ENCODE data around the gene COL4A2.

GRCh38 chr13:110506396-110506795, 199.3 kb downstream of the COL4A2 start:
- TF ChIP-seq KDM1A (IDR thresholded peaks at IDR 0.05; ENCODE audit: low read depth) (no peak), CBX2 (IDR thresholded peaks at IDR 0.05; ENCODE audit: borderline replicate concordance, low read depth) (no peak), POLR2A (IDR thresholded peaks at IDR 0.05; ENCODE audit: low read length) (no peak), NFE2L2 (conservative IDR thresholded peaks at IDR 0.05; ENCODE audit: low read length) (no peak), CTCF (IDR thresholded peaks at IDR 0.05) (no peak), EP300 (IDR thresholded peaks at IDR 0.05) (no peak), MAFK (IDR thresholded peaks at IDR 0.05; ENCODE audit: partially characterized antibody) (no peak), BCL3 (IDR thresholded peaks at IDR 0.05) (no peak), KDM5A (IDR thresholded peaks at IDR 0.05) (no peak), MYC (IDR thresholded peaks at IDR 0.05; ENCODE audit: borderline replicate concordance, low read length) (no peak), CBX8 (IDR thresholded peaks at IDR 0.05) (no peak), RAD21 (conservative IDR thresholded peaks at IDR 0.05 in 1 of 2, IDR thresholded peaks at IDR 0.05 in 1 of 2) (no peak), MAZ (IDR thresholded peaks at IDR 0.05; ENCODE audit: borderline replicate concordance, low read depth, low read length) (no peak)
